CD4-positive, CD25-positive, alpha-beta regulatory T cell (primary cell): ENCODE data around the gene EDARADD. TPM values are rescaled to one million over a fixed set of nuclear protein-coding genes. Genes with fewer than 3 reads are reported as not detected.

Experiments used
- ATAC-seq, 2 donors: fragments of 150-1000 bp; cut with Tn5 transposase; one replicate each; pipeline ENCODE4 v1.10.0; 2021; ENCODE audit warnings: low read depth in 2 of 2, moderate number of reproducible peaks in 2 of 2, moderate library complexity in 1 of 2
- DNase-seq, 3 donors: peaks; one replicate each; pipeline versions ENCODE4 v3.0.0 to v3.0.0-alpha.2; 2012 to 2022; ENCODE audit warnings: mixed read lengths in 1 of 3
- H3K27ac ChIP-seq: one replicate; pipeline ENCODE4 v1.7.0; 2013; ENCODE audit warnings: mild to moderate bottlenecking, low read length; ENCODE audit not compliant: insufficient read depth, poor library complexity, severe bottlenecking
- H3K27me3 ChIP-seq: one replicate; pipeline ENCODE4 v1.7.0; 2013; ENCODE audit warnings: low read length; ENCODE audit not compliant: control insufficient read depth, insufficient read depth
- H3K36me3 ChIP-seq: one replicate; pipeline ENCODE4 v1.7.0; 2013; ENCODE audit warnings: mild to moderate bottlenecking, low read length, moderate library complexity; ENCODE audit not compliant: control insufficient read depth, insufficient read depth
- H3K4me1 ChIP-seq: 2 replicates; pipeline ENCODE4 v1.7.0; 2013; ENCODE audit warnings: mild to moderate bottlenecking, low read length; ENCODE audit not compliant: insufficient read depth, control insufficient read depth, poor library complexity, severe bottlenecking
- H3K4me3 ChIP-seq: one replicate; pipeline ENCODE4 v1.7.0; 2013; ENCODE audit warnings: low read depth, mild to moderate bottlenecking, low read length, moderate library complexity
- H3K9me3 ChIP-seq, 2 experiments: 1 replicate in 1 of 2; 2 replicates in 1 of 2; pipeline ENCODE4 v1.7.0; 2013; ENCODE audit warnings: low read length in 2 of 2, mild to moderate bottlenecking in 1 of 2, moderate library complexity in 1 of 2; ENCODE audit not compliant: control insufficient read depth in 2 of 2
- H3K27ac Mint-ChIP-seq, 3 donors: one replicate each; pipeline ENCODE4 v1.8.0; 2020 to 2022; ENCODE audit warnings: mild to moderate bottlenecking in 3 of 3, mixed read lengths in 3 of 3, moderate library complexity in 2 of 3
- H3K27me3 Mint-ChIP-seq: one replicate; pipeline ENCODE4 v1.8.0; 2022; ENCODE audit warnings: mild to moderate bottlenecking, mixed read lengths
- H3K36me3 Mint-ChIP-seq: one replicate; pipeline ENCODE4 v1.8.0; 2020; ENCODE audit warnings: mixed read lengths
- H3K4me1 Mint-ChIP-seq, 4 donors: one replicate each; pipeline ENCODE4 v1.8.0; 2020 to 2022; ENCODE audit warnings: mixed read lengths in 4 of 4, mild to moderate bottlenecking in 1 of 4
- H3K4me3 Mint-ChIP-seq, 4 donors: one replicate each; pipeline ENCODE4 v1.8.0; 2020 to 2022; ENCODE audit warnings: mild to moderate bottlenecking in 4 of 4, mixed read lengths in 4 of 4, moderate library complexity in 3 of 4
- H3K9me3 Mint-ChIP-seq, 7 donors: one replicate each; pipeline ENCODE4 v1.8.0; 2020 to 2022; ENCODE audit warnings: mixed read lengths in 7 of 7, mild to moderate bottlenecking in 3 of 7, moderate library complexity in 2 of 7
- polyA plus RNA-seq, 4 donors: library from polyadenylated mRNA; unstranded; fragments of 300-500 nt; fragmentation: Illumina TruSeq; gene quantifications; one replicate each; pipeline ENCODE4 v1.2.3, GENCODE V29; 2021
- total RNA-seq: library from RNA; stranded (reverse); gene quantifications from one replicate; pipeline ENCODE4 v1.2.3, GENCODE V29; 2022

EDARADD gene
- total and polyA plus RNA-seq, 5 donors from 2014 or later: 2.5 to 5.7 (median 4.7) TPM

DNA sequence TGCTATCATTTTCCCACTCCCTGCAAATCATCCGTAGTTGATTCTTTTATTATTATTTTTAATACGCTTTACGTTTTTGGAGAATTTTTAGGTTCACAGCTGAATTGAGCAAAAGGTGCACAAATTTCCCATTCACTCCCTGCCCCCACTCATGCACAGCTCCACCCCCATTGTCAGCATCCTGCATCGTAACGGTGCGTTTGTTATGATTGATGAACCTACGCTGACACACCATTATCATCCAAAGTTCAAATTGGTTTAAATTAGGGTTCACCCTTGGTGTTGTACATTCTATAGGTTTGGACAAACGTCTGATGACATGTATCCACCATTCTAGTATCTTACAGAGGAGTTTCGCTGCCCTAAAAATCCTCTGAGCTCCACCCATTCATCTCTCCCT is 44.5 kb downstream of the EDARADD start:
- Mint-ChIP-seq H3K9me3 (peaks cover 0 to 4% (median 0%) of the 10 kb centered on the region in 7 donors), H3K4me3 (no peak overlapping the region), H3K27ac (no peak overlapping the region), H3K27me3 (no peaks in the 10 kb centered on the region), H3K36me3 (peaks cover 5% of the 10 kb centered on the region), H3K4me1 (no peaks in the 10 kb centered on the region)
- H3K27me3 ChIP-seq: no peaks in the 10 kb centered on the region
- no peaks in the 10 kb centered on the region for H3K9me3 ChIP-seq
- no peak for DNase-seq
- H3K36me3 ChIP-seq: no peaks in the 10 kb centered on the region
- no peak for ATAC-seq
- no peak overlapping the region for H3K27ac ChIP-seq
- H3K4me3 ChIP-seq: no peak overlapping the region
- H3K4me1 ChIP-seq: no peaks in the 10 kb centered on the region

DNA sequence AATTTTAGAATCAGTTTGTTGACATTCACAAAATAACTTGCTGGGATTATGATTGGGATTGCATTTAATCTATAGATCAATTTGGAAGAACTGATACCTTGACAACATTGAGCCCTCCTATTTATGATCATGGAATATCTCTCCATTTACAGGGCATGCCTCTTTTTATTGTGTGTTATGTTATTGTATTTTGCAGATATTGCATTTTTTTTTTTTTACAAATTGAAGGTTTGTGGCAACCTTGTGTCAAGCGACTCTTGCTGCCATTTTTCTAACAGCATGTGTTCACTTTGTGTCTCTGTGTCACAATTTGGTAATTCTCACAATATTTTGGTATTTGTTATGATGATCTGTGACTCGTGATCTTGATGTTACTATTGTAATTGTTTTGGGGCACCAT is 46.3 kb downstream of the EDARADD start:
- Mint-ChIP-seq H3K4me1 (no peaks in the 10 kb centered on the region), H3K27ac (no peak overlapping the region), H3K4me3 (no peak overlapping the region), H3K27me3 (no peaks in the 10 kb centered on the region), H3K36me3 (peaks cover 5% of the 10 kb centered on the region), H3K9me3 (peaks cover 0 to 3% (median 0%) of the 10 kb centered on the region in 7 donors)
- no peak for ATAC-seq
- Histone ChIP-seq H3K27me3 (no peaks in the 10 kb centered on the region), H3K4me1 (no peaks in the 10 kb centered on the region), H3K27ac (no peak overlapping the region), H3K9me3 (no peaks in the 10 kb centered on the region), H3K4me3 (no peak overlapping the region), H3K36me3 (no peaks in the 10 kb centered on the region)
- no peak for DNase-seq

DNA sequence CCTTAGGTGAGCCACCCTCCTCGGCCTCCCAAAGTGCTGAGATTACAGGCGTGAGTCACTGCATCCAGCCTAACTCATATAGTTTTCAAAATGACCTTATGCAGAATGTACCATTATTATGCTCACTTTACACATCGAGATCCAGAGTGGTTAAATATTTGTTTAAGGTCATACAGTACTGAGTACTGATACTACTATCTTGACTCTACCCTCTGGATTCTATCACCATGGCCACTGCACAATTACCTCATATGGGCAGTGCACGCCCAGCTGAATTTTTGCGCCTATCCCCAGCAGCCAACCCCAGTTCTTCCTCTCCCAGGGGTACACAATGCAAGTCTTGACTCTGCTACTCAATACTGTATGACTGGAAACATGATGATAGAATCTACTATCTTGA is 56.7 kb downstream of the EDARADD start:
- no peaks in the 10 kb centered on the region for H3K36me3 Mint-ChIP-seq
- H3K27me3 ChIP-seq: no peaks in the 10 kb centered on the region
- H3K4me1 Mint-ChIP-seq: peaks cover 0 to 2% (median 0%) of the 10 kb centered on the region in 4 donors
- DNase-seq (no peak), ATAC-seq (no peak)
- no peaks in the 10 kb centered on the region for H3K4me1 ChIP-seq
- no peaks in the 10 kb centered on the region for H3K9me3 ChIP-seq
- H3K27ac ChIP-seq: no peak overlapping the region
- no peaks in the 10 kb centered on the region for H3K36me3 ChIP-seq
- peaks cover 4% of the 10 kb centered on the region for H3K27me3 Mint-ChIP-seq
- H3K4me3 Mint-ChIP-seq: no peak overlapping the region
- no peak overlapping the region for H3K4me3 ChIP-seq
- peak overlapping the region in 1 of 3 donors; percentile 18 for H3K27ac Mint-ChIP-seq
- H3K9me3 Mint-ChIP-seq: peaks cover 0 to 2% (median 0%) of the 10 kb centered on the region in 7 donors

- DNase-seq (peak; percentile 11 to 41 (median 30)), ATAC-seq (peak in 1 of 2 donors; percentile 65)
- no peak overlapping the region for H3K4me3 Mint-ChIP-seq
Observed at GRCh38 chr1:236451796-236452373, 57.8 kb downstream of the EDARADD start.

GRCh38 chr1:236455243-236455642 is 61.2 kb downstream of the EDARADD start:
- H3K4me3 Mint-ChIP-seq: no peak overlapping the region
- H3K36me3 ChIP-seq: no peaks in the 10 kb centered on the region
- H3K9me3 ChIP-seq: no peaks in the 10 kb centered on the region
- no peak overlapping the region for H3K4me3 ChIP-seq
- H3K27me3 ChIP-seq: no peaks in the 10 kb centered on the region
- peaks cover 7 to 24% (median 9%) of the 10 kb centered on the region in 4 donors for H3K4me1 Mint-ChIP-seq
- H3K9me3 Mint-ChIP-seq: peaks cover 0 to 3% (median 0%) of the 10 kb centered on the region in 7 donors
- H3K4me1 ChIP-seq: peaks cover 4% of the 10 kb centered on the region
- H3K36me3 Mint-ChIP-seq: no peaks in the 10 kb centered on the region
- H3K27ac ChIP-seq: no peak overlapping the region
- ATAC-seq (no peak), DNase-seq (no peak)
- peaks cover 4% of the 10 kb centered on the region for H3K27me3 Mint-ChIP-seq
- no peak overlapping the region for H3K27ac Mint-ChIP-seq

More at GRCh38 chr1:236451796-236452373, 57.8 kb downstream of the EDARADD start:
- peaks cover 4% of the 10 kb centered on the region for H3K27me3 Mint-ChIP-seq
- Histone ChIP-seq H3K36me3 (no peaks in the 10 kb centered on the region), H3K27me3 (no peaks in the 10 kb centered on the region), H3K4me3 (no peak overlapping the region), H3K27ac (no peak overlapping the region), H3K9me3 (no peaks in the 10 kb centered on the region), H3K4me1 (no peaks in the 10 kb centered on the region)
- H3K36me3 Mint-ChIP-seq: no peaks in the 10 kb centered on the region
- H3K9me3 Mint-ChIP-seq: peaks cover 0 to 2% (median 0%) of the 10 kb centered on the region in 7 donors
- H3K27ac Mint-ChIP-seq: no peak overlapping the region
- peaks cover 0 to 7% (median 5%) of the 10 kb centered on the region in 4 donors for H3K4me1 Mint-ChIP-seq

DNA sequence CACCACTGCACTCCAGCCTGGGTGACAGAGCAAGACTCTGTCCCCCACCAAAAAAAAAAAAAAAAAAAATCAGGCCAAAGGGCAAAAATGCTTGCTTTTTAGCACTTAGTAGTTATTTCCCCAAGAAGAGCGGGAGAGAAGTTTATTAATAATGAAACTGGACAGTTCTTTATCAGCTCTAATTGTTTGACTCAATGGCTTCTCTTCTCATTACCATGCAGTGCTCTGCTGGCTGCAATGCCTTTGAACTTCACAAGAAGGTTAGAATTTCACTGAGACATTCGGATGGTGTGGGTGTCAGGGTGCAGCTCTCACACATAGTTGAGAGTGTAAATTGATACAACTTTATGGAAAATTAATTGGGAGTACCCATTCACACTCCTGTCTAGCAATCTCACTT is 63.7 kb downstream of the EDARADD start:
- H3K4me1 Mint-ChIP-seq: peaks cover 7 to 24% (median 11%) of the 10 kb centered on the region in 4 donors
- Histone ChIP-seq H3K9me3 (no peaks in the 10 kb centered on the region), H3K27me3 (no peaks in the 10 kb centered on the region), H3K27ac (no peak overlapping the region), H3K4me3 (no peak overlapping the region), H3K36me3 (no peaks in the 10 kb centered on the region), H3K4me1 (peaks cover 4% of the 10 kb centered on the region)
- DNase-seq (peak in 1 of 3 donors; percentile 9), ATAC-seq (no peak)
- H3K9me3 Mint-ChIP-seq: peaks cover 0 to 1% (median 0%) of the 10 kb centered on the region in 7 donors
- peaks cover 6% of the 10 kb centered on the region for H3K27me3 Mint-ChIP-seq
- H3K36me3 Mint-ChIP-seq: peaks cover 4% of the 10 kb centered on the region
- no peak overlapping the region for H3K4me3 Mint-ChIP-seq
- H3K27ac Mint-ChIP-seq: no peak overlapping the region

DNA sequence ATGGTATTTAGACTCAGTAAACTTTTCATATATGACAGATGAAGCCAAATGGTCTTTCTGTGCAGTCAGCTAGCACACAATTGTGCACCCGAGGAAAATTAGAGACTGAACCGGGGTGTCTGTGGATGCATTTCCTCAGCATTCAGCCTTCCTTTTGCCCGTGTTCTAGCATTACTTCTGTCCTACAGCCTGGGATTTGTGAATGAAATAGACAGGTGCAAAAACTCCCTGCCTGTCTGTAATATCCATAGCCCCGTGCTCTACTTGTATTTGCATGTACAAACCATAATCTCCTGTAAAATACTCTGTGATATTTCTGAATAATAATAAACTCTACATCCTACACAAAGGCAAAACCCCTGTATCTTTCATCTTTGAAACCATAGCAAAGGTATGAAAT is 64.9 kb downstream of the EDARADD start:
- H3K4me3 Mint-ChIP-seq: peak overlapping the region in 1 of 4 donors; percentile 6
- Histone ChIP-seq H3K4me1 (peaks cover 4% of the 10 kb centered on the region), H3K27me3 (no peaks in the 10 kb centered on the region), H3K36me3 (no peaks in the 10 kb centered on the region), H3K9me3 (no peaks in the 10 kb centered on the region), H3K4me3 (no peak overlapping the region), H3K27ac (no peak overlapping the region)
- DNase-seq (no peak), ATAC-seq (no peak)
- no peak overlapping the region for H3K27ac Mint-ChIP-seq
- H3K27me3 Mint-ChIP-seq: peaks cover 6% of the 10 kb centered on the region
- H3K4me1 Mint-ChIP-seq: peaks cover 7 to 24% (median 11%) of the 10 kb centered on the region in 4 donors
- H3K9me3 Mint-ChIP-seq: peaks cover 0 to 1% (median 0%) of the 10 kb centered on the region in 7 donors
- H3K36me3 Mint-ChIP-seq: peaks cover 4% of the 10 kb centered on the region

- Mint-ChIP-seq H3K27ac (no peak overlapping the region), H3K9me3 (peaks cover 0 to 1% (median 0%) of the 10 kb centered on the region in 7 donors), H3K4me3 (no peak overlapping the region), H3K4me1 (peaks cover 13 to 26% (median 17%) of the 10 kb centered on the region in 4 donors), H3K27me3 (peaks cover 6% of the 10 kb centered on the region), H3K36me3 (peaks cover 10% of the 10 kb centered on the region)
- peaks cover 5% of the 10 kb centered on the region for H3K4me1 ChIP-seq
- H3K27ac ChIP-seq: no peak overlapping the region
- ATAC-seq: no peak
- DNase-seq: no peak
- H3K9me3 ChIP-seq: no peaks in the 10 kb centered on the region
- no peaks in the 10 kb centered on the region for H3K27me3 ChIP-seq
- H3K36me3 ChIP-seq: no peaks in the 10 kb centered on the region
- no peak overlapping the region for H3K4me3 ChIP-seq
Observed at GRCh38 chr1:236460103-236460502, 66.0 kb downstream of the EDARADD start.
